ENCODE results near the gene SLC35G2.
"Not testable (repeated sequence)": the region's sequence is repeated elsewhere in the genome, so short reads cannot be mapped to it uniquely, and the experiment has no call there.

Gene SLC35G2

GRCh38 chr3:136891934-136892855 lies 73.3 kb downstream of the SLC35G2 start:
- DNase-seq = no peak

GRCh38 chr3:136893848-136894443 lies 75.0 kb downstream of the SLC35G2 start:
- no peak for DNase-seq

- peak; percentile 3 for DNase-seq
These were observed 78.2 kb downstream of the SLC35G2 start for GRCh38 chr3:136897171-136897570.

GRCh38 chr3:136898549-136898948 lies 79.6 kb downstream of the SLC35G2 start:
- DNase-seq = no peak

- no peak for DNase-seq
These were observed 80.0 kb downstream of the SLC35G2 start for GRCh38 chr3:136898954-136899353.

GRCh38 chr3:136899622-136900158 lies 80.8 kb downstream of the SLC35G2 start:
- DNase-seq = no peak

GRCh38 chr3:136900694-136901093 lies 81.8 kb downstream of the SLC35G2 start:
- not testable (repeated sequence) for DNase-seq

GRCh38 chr3:136901391-136901790 lies 82.5 kb downstream of the SLC35G2 start:
- no peak for DNase-seq

- DNase-seq = not testable (repeated sequence)
These were observed 83.6 kb downstream of the SLC35G2 start for GRCh38 chr3:136902530-136902929.

- no peak for DNase-seq
These were observed 85.0 kb downstream of the SLC35G2 start for GRCh38 chr3:136903899-136904298.

GRCh38 chr3:136904746-136905145 lies 85.8 kb downstream of the SLC35G2 start:
- no peak for DNase-seq
